ENCODE measurements around the gene KCTD13. TPM values are rescaled to one million over a fixed set of nuclear protein-coding genes. Genes with fewer than 3 reads are reported as not detected.
"Not testable (repeated sequence)": the region's sequence is repeated elsewhere in the genome, so short reads cannot be mapped to it uniquely, and the experiment has no call there.

The KCTD13 gene
- total RNA-seq, 1 donor from 2014 or later, result 8.0 TPM

- ATAC-seq (no peak), DNase-seq (ENCODE audit: missing footprints) (no peak)
- intact Hi-C loops (cut with DNase I), result no loop called here
Observed at GRCh38 chr16:29951625-29952365, 25.8 kb upstream of the KCTD13 start.

- intact Hi-C loops (cut with DNase I), result no loop called here
- DNase-seq (ENCODE audit: missing footprints), result no peak
- ATAC-seq, result no peak
Observed at GRCh38 chr16:29950806-29951461, 24.9 kb upstream of the KCTD13 start.

GRCh38 chr16:29947897-29948296 lies 21.9 kb upstream of the KCTD13 start:
- ATAC-seq, result no peak
- no peak for DNase-seq (ENCODE audit: missing footprints)
- intact Hi-C loops (cut with DNase I), result no loop called here

GRCh38 chr16:29943846-29944799 lies 18.1 kb upstream of the KCTD13 start:
- ATAC-seq (peak; percentile 56), DNase-seq (ENCODE audit: missing footprints) (no peak)
- intact Hi-C loops (cut with DNase I), result no loop called here

GRCh38 chr16:29940656-29941055 lies 14.6 kb upstream of the KCTD13 start:
- intact Hi-C loops (cut with DNase I), result no loop called here
- ATAC-seq (no peak), DNase-seq (ENCODE audit: missing footprints) (no peak)

GRCh38 chr16:29931750-29932149 lies 5.7 kb upstream of the KCTD13 start:
- DNase-seq (ENCODE audit: missing footprints); ATAC-seq; intact Hi-C loops (cut with DNase I): not testable (repeated sequence)

- intact Hi-C loops (cut with DNase I), result loop anchor here (2.0 kb wide), 1 partner anchor 34 kb away; no protein-coding TSS in a partner anchor
- DNase-seq (ENCODE audit: missing footprints), result no peak
- no peak for ATAC-seq
Observed at GRCh38 chr16:29927070-29927905, 1.3 kb upstream of the KCTD13 start.

- intact Hi-C loops (cut with DNase I), result loop anchor here (2.0 kb wide), 1 partner anchor 34 kb away; no protein-coding TSS in a partner anchor
- peak; percentile 40 for ATAC-seq
Observed at GRCh38 chr16:29926711-29927052, 656 bp upstream of the KCTD13 start.

GRCh38 chr16:29925105-29925756 lies 795 bp downstream of the KCTD13 start:
- ATAC-seq (no peak), DNase-seq (ENCODE audit: missing footprints) (no peak)
- intact Hi-C loops (cut with DNase I), result no loop called here

More at GRCh38 chr16:29926711-29927052, 656 bp upstream of the KCTD13 start:
- DNase-seq (ENCODE audit: missing footprints), result no peak

- DNase-seq (ENCODE audit: missing footprints) (no peak), ATAC-seq (no peak)
- intact Hi-C loops (cut with DNase I), result no loop called here
Observed at GRCh38 chr16:29922986-29923501, 3.0 kb downstream of the KCTD13 start.

GRCh38 chr16:29922326-29922725 lies 3.7 kb downstream of the KCTD13 start:
- no peak for DNase-seq (ENCODE audit: missing footprints)
- intact Hi-C loops (cut with DNase I), result no loop called here
- no peak for ATAC-seq

GRCh38 chr16:29921034-29921385 lies 5.0 kb downstream of the KCTD13 start:
- ATAC-seq, result no peak
- intact Hi-C loops (cut with DNase I), result no loop called here

GRCh38 chr16:29920288-29921033 lies 5.6 kb downstream of the KCTD13 start:
- intact Hi-C loops (cut with DNase I), result no loop called here
- no peak for ATAC-seq

More at GRCh38 chr16:29921034-29921385, 5.0 kb downstream of the KCTD13 start:
- DNase-seq (ENCODE audit: missing footprints), result no peak

GRCh38 chr16:29916979-29917378 lies 9.0 kb downstream of the KCTD13 start:
- intact Hi-C loops (cut with DNase I), result no loop called here
- no peak for ATAC-seq
- no peak for DNase-seq (ENCODE audit: missing footprints)

More at GRCh38 chr16:29920288-29921033, 5.6 kb downstream of the KCTD13 start:
- no peak for DNase-seq (ENCODE audit: missing footprints)

- intact Hi-C loops (cut with DNase I), result no loop called here
- DNase-seq (ENCODE audit: missing footprints) (no peak), ATAC-seq (no peak)
Observed at GRCh38 chr16:29915590-29916247, 10.3 kb downstream of the KCTD13 start.

- ATAC-seq, result no peak
- intact Hi-C loops (cut with DNase I), result no loop called here
- DNase-seq (ENCODE audit: missing footprints), result no peak
Observed at GRCh38 chr16:29913514-29913913, 12.5 kb downstream of the KCTD13 start.

GRCh38 chr16:29912087-29912486 lies 13.9 kb downstream of the KCTD13 start:
- intact Hi-C loops (cut with DNase I), result no loop called here
- DNase-seq (ENCODE audit: missing footprints), result no peak
- no peak for ATAC-seq

Data from Right ventricle myocardium inferior (tissue), 1 donor.